Hematopoietic multipotent progenitor cell (in vitro differentiated cells): Measurements from ENCODE around the gene IGLON5. TPM values are rescaled to one million over a fixed set of nuclear protein-coding genes. Genes with fewer than 3 reads are reported as not detected.

Experiments
- DNase-seq, 3 donors: peaks; one replicate each; pipeline ENCODE4 v3.0.0-alpha.2; 2011 to 2015; ENCODE audit warnings: low read depth in 2 of 3, low spot score in 2 of 3
- total RNA-seq: library from RNA; depleted of rRNA; stranded (reverse); fragments of >200 nt; gene quantifications from one replicate; pipeline ENCODE4 v1.2.3, GENCODE V29; 2012

The IGLON5 gene
- 1.1 TPM for total RNA-seq

DNA sequence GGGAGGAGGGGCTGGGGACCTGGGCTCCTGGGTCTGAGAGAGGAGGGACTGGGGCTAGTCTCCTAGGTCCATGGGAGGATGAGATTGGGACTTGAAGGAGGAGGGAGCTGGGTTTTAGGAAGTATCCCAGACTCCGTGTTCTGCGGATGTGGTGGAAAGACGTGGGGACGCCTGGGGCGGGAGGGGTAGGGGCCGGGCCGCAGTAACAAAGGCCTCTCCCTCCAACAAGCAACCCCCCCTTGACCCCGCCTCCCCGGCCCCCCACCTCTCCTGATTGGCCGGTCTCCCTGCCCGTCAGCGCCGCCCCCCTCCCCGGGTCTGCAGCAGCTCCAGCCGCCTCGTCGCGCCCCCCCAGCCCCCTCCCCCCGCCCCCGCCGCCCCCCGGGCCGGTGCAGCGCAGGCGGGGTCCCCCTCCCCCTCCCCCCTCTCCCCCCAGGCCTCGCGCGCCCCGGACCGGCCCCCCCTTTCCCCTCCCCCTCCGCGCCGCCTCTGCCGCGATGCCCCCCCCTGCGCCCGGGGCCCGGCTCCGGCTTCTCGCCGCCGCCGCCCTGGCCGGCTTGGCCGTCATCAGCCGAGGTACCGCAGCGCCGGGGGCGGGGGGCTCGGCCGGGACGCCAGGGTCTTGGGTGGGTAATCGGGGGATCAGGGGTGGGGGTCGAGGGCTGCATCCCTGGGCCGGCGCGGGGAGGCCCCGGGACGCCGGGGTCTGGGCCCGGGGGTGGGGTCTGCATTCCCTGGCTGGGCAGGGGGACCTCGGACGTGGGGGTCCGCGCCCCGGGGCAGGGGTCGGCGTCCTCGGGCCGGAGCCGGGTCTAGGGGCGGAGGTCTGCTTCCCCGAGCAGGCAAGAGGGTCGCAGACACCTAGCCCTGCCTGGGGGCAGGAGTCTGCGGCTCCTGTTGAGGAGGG lies at the start of gene IGLON5:
Gene IGLON5 (plus strand): TSS at position 294 of the 907 bp plus-strand sequence. CDS start 204 bp downstream, at position 498.
- no peak for DNase-seq

- no peak for DNase-seq
These were observed 47.6 kb upstream of the IGLON5 start for GRCh38 chr19:51263808-51264207.

GRCh38 chr19:51271067-51271466 lies 40.4 kb upstream of the IGLON5 start:
- DNase-seq: no peak

DNA sequence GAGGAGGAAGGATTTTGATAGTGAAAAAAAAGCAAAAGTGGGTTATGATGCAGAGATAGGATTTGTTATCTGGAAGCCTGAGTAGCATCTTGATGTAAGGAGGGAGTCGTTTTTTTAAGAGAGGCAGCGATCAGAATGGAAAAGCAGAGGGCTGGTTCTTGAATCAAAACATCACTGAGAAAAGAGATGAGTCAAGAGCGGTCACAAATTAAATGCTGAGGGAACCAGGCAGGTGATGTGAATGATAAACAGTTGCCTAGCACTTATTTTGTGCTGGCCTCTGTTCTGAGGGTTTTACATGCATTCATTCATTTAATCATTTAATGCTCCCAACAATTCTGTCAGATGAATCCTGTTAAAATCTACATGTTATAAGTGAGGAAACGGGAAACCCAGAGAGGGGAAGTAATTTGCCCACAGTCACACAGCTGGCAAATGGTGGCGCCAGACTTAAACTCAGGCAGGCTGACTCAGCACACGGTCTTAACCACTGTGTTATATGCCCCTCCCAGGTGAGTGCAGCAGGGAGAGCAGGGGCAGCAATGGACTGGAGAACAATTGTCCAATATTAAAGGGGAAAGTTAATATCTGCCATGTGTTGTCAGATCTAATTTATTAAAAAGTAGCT lies 39.1 kb upstream of the IGLON5 start:
- DNase-seq: peak in 1 of 3 donors; percentile 27

- no peak for DNase-seq
These were observed 37.2 kb upstream of the IGLON5 start for GRCh38 chr19:51274049-51274770.

- no peak for DNase-seq
These were observed 34.3 kb upstream of the IGLON5 start for GRCh38 chr19:51277112-51277511.

DNA sequence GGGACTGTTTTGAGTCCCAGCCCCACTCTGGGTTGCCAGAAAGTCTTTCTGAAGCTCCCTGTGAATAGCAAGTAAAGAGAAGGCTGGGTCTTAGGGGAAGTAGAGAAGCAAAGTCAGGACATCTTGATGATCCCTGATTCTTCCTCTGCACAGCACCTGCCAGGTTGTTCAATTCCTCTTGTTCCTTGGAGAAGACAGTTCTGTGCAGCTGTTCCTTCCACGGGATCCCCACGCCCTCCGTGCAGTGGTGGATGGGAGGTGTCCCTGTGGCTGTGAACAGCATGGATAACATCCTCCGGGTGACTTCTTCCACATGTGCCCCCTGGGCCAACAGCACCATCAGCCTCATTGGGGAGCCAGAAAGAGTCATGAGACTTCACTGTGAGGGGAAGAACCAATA lies 29.1 kb upstream of the IGLON5 start:
- DNase-seq: no peak

DNA sequence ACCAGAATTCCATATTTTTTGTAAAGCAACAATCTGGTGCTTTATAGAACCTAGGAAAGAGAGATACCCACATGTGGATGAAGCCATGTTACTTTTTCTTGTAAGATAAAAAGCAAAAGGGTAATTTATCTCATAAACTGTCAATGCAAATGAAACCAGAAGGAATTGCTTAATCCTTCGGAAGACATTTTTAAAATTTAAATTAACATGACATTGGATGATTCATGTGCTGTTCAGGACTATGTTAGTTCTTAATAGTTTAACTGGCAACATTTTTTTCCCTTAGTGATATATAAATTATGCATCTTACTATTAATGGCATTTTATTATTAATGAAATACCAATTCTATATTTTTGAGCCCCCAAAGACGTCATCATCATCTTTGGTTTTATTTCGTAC lies 25.8 kb upstream of the IGLON5 start:
- DNase-seq: no peak

- no peak for DNase-seq
These were observed 21.8 kb upstream of the IGLON5 start for GRCh38 chr19:51289635-51290034.

DNA sequence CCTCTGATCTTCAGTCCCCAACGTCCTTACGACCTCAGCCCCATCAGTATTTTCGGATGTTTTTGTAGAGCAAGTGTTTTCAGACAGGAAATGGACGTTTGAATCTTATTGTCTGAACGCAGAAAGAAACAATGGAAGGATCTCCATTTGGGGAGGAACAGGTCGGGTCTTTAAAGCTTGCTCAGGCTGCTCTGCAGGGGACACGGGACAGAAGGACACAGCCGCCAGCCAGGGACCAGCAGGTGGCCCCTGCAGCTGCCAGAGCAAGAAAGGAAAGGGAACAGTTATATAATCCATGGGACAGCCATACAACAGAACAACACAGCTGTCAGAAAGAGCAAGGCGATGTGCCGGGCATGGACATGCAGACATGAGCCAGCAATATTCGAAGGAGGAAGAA lies 18.5 kb upstream of the IGLON5 start:
- DNase-seq: no peak

DNA sequence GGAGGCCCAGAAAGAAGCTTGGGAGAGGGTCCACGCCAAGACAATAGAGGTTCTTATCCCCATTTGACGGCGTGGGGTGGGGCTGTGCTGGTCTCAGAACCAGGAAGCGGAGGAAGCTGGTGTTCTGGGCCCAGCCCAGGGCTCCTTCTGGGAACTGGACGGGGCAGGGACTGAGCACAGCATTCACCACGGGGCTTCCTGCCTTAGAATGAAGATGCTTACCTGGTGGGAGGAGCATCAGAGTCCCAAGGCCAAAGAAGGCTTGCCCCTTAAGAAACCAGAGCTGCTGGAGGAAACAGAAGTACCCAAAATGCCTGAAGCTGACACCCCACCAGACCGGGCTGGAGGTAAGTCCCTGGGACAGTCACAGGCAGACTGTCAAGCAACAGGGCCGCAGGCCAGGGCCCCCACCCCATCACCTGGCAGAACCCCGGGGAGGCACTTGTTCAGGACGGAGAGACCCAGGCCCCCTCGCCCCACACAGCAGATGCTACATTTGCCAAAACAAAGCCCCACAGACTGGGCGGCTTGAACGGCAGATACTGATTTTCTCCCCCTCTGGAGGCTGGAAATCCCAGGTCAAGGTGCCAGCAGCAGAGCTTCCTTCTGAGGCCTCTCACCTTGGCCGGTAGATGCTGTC lies 17.8 kb upstream of the IGLON5 start:
- no peak for DNase-seq

- no peak for DNase-seq
These were observed 17.1 kb upstream of the IGLON5 start for GRCh38 chr19:51294211-51294976.

DNA sequence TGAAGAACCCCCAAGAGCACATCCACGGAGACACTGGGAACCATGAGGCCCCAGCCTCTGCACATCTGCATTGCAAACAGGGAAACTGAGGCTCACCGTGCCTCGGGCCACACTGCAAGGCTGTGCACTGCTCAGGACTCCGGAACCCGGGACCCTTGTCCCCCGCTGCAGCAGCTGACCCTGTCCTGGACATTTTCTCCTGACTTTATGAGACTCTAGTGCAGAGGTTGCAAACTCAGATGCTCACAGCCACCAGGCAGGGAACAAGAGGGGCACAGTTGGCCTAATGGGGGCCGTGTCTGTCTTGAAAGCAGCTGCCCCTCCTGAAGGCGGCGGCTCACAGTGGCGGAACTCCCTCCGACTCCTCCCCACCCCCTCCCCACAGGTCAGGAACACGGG lies 16.5 kb upstream of the IGLON5 start:
- no peak for DNase-seq

GRCh38 chr19:51295382-51296126 lies 15.9 kb upstream of the IGLON5 start:
- DNase-seq: no peak

DNA sequence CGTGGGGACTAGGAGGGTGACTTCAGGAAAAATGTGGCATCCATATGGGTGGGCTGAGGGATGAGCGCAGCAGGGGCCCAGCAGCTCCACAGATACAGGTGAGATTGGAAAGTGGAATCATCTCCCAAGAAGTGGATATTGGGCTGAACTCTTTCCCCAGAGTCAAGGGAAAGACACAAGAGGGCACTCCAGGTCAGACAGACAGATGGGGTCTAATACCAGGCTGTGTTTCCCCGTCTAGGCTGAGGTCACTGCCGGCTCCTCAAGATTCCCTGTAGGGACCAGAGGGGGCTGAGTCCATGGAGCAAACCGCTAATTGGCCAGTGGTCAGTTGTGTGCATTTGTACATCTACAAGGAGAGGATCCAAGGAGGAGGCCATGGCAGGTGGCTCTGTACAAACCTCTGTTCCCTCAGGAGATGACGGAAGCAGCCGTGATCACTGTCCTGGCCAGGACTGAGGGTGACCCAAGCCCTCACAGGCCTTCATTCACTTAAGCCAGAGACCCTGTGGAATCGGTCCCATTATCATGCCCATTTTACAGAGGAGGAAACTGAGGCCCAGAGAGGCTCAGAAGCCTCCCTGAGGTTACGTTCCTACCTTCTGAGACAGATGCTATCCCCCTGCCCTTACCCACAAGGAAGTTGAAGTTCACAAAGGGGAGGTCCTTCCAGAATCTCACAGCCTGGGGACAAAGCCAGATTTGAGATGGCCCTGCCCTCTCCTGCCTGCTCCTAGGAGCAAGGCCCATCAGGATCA lies 14.9 kb upstream of the IGLON5 start:
- DNase-seq: peak in 1 of 3 donors; percentile 23

DNA sequence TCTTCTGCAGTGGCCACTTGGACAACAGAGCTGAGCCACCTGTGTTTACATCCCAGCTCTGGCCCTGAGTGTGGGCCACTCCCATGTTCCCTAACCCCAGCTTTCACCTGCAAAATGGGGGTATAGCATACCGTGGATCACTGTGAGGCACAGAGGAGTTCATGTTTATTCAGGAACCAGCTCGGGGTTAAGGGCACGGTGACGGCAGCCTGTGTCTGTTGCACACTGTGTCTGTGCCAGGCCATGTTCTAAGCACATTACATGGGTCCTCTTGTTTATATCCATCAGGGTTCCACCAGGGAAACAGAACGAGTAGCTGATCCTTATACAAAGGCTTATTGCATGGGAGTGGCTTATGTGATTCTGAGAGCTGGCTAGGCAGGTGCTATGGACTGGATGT lies 14.0 kb upstream of the IGLON5 start:
- DNase-seq: no peak

DNA sequence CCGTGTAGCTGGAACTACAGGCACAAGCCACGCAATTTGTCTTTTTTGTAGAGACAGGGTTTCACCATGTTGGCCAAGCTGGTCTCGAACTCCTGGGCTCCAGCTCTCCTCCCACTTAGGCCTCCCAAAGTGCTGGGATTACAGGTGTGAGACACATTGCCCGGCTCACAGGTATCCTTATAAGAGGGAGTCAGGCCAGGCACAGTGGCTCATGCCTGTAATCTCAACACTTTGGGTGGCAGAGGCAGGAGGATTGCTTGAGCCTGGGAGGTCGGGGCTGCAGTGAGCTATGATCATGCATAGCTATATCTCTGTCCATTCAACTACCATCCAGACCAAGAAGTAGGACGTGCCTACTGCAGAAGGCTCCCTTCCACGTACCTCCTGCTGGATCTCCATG lies 10.2 kb upstream of the IGLON5 start:
- DNase-seq: no peak

GRCh38 chr19:51305479-51305878 lies 6.0 kb upstream of the IGLON5 start:
- no peak for DNase-seq

- DNase-seq: no peak
These were observed 5.2 kb downstream of the IGLON5 start for GRCh38 chr19:51316688-51317087.
